GM12801 (cell line): Measurements from ENCODE around the gene RIMBP2.

Experiments
- TF ChIP-seq, protein P1 (sequence below): IDR thresholded peaks from one replicate; pipeline ENCODE4 v1.5.1; 2011; ENCODE audit warnings: control low read depth; ENCODE audit not compliant: insufficient read length; ENCODE audit errors: extremely low read depth

RIMBP2 gene

GRCh38 chr12:130483616-130484180 is 232.4 kb downstream of the RIMBP2 start:
- TF ChIP-seq, protein P1, sequence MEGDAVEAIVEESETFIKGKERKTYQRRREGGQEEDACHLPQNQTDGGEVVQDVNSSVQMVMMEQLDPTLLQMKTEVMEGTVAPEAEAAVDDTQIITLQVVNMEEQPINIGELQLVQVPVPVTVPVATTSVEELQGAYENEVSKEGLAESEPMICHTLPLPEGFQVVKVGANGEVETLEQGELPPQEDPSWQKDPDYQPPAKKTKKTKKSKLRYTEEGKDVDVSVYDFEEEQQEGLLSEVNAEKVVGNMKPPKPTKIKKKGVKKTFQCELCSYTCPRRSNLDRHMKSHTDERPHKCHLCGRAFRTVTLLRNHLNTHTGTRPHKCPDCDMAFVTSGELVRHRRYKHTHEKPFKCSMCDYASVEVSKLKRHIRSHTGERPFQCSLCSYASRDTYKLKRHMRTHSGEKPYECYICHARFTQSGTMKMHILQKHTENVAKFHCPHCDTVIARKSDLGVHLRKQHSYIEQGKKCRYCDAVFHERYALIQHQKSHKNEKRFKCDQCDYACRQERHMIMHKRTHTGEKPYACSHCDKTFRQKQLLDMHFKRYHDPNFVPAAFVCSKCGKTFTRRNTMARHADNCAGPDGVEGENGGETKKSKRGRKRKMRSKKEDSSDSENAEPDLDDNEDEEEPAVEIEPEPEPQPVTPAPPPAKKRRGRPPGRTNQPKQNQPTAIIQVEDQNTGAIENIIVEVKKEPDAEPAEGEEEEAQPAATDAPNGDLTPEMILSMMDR = no peak

- TF ChIP-seq, protein P1 = no peak
Measured at GRCh38 chr12:130482448-130482847, 233.7 kb downstream of the RIMBP2 start.

- TF ChIP-seq, protein P1 = no peak
Measured at GRCh38 chr12:130481392-130481879, 234.7 kb downstream of the RIMBP2 start.

GRCh38 chr12:130480887-130481286 is 235.2 kb downstream of the RIMBP2 start:
- TF ChIP-seq, protein P1 = no peak

DNA sequence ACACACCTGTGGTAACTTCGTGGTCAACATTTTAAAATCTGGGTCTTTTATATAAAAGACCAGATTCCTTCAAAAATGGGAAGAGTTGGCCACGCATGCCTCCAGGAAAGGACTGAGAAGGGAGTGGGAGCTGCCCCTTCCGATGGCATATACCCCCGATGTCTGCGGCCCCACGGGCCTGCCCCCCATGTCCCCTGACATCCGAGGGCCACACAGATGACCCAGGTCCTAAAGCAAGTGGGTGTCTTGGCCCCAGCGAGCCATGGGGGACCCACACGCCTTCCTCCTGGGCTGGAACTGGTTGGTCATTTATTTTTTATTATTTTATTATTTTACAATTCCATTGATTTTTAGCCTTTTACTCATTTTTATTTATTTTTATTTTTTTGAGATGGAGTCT is 235.9 kb downstream of the RIMBP2 start:
- TF ChIP-seq, protein P1 = no peak

DNA sequence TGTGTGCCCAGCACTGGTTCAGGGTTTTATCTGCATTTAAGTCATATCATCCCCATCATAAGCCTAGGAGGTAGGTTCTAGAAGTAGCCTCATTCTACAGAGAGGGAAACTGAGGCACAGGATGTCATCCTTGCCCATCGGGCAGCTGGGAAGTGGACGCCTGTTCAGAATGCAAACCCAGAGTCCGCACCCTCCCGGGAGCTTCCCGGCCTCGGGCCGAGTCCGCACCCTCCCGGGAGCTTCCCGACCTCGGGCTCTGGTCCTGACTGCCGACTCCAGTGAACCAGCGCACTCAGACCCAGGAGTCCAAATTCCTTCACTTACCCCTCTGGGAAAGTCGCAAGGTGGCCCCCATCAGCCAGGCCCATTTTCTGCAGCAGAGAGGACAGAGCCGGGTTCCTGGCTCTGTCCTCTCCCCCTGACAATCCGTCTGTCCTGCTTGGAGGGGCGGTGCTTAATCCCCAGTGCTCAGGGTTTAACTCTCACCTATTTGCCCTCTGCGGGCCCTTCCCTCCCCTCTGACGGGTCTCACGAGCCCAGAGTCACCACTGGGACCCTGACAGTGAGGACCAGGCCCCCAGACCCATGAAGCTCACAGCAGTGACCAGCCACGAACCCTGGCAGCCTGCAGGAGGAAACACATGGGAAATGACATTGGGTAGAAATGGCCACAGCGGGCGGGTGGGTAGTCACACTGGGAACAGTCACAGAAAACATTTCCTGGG is 236.5 kb downstream of the RIMBP2 start:
- TF ChIP-seq, protein P1 = no peak

GRCh38 chr12:130478786-130479185 is 237.3 kb downstream of the RIMBP2 start:
- TF ChIP-seq, protein P1 = no peak
